ENCODE data around the gene ABHD16A. TPM values are rescaled to one million over a fixed set of nuclear protein-coding genes. Genes with fewer than 3 reads are reported as not detected.

The ABHD16A gene
- total and polyA plus RNA-seq, 2 of the 13 experiments (the other 11 are each of a cell fraction or from before 2014, with no cell fraction given), result 43.5 to 45.4 TPM

DNA sequence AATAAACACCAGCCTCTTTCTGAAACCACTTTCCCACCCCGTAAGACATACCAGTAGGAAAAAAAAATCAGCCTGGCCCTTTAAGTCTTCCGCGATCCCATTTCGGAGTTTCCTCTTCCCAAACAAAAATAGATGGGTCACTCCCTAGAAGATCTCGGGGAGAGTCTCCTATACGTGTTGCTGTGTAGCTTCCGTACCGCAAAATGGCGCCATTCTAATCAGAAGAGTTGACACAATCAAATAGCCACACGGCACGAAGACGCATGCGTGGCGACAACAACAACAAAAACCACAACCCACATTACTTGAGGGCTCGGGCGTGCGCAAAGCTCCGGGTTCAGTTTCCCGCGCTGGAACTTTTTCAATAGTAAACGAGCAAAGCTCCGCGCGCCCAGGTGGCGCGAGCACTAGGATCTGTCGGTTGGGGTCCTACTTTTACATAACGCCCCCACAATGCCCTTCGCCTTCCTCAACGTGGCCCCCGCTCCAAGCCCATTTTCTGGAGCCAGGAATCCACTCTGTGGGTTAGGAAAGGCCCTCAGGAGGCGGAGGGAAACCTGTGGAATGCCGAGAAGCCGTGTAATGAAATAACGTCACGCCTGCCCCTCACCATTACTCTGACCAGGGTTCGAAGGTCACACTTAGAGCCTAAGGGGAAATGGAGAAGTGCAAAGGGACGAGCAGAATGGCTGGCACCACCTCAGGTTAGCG lies 38.2 kb downstream of the ABHD16A start, which contains the start of gene GPANK1 (continued):
- TF ChIP-seq, protein P1, sequence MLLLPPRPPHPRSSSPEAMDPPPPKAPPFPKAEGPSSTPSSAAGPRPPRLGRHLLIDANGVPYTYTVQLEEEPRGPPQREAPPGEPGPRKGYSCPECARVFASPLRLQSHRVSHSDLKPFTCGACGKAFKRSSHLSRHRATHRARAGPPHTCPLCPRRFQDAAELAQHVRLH (CRISPR knock-in tag; IDR thresholded peaks at IDR 0.05; ENCODE audit: borderline replicate concordance, low read depth), result 0 out of 2 replicates have a peak, but pooled peaks have one; percentile 63
- TF ChIP-seq IRX3 (CRISPR knock-in tag; IDR thresholded peaks at IDR 0.05; ENCODE audit: borderline replicate concordance, low read depth) (no peak), ZFP62 (CRISPR knock-in tag; IDR thresholded peaks at IDR 0.05) (no peak), TOE1 (CRISPR knock-in tag; IDR thresholded peaks at IDR 0.05) (peak; percentile 73; the same call in 1 of the 2 replicates), CAMTA2 (CRISPR knock-in tag; IDR thresholded peaks at IDR 0.05; ENCODE audit: borderline replicate concordance) (no peak), ZNF678 (CRISPR knock-in tag; IDR thresholded peaks at IDR 0.05) (peak; percentile 15; the same call in 1 of the 2 replicates), NKX3-1 (CRISPR knock-in tag; IDR thresholded peaks at IDR 0.05) (peak; percentile 54; the same call in 1 of the 2 replicates), ZNF501 (CRISPR knock-in tag; IDR thresholded peaks at IDR 0.05) (0 out of 2 replicates have a peak, but pooled peaks have one; percentile 18), ZNF790 (CRISPR knock-in tag; IDR thresholded peaks at IDR 0.05; ENCODE audit: borderline replicate concordance) (no peak), ZZZ3 (CRISPR knock-in tag; IDR thresholded peaks at IDR 0.05; ENCODE audit: borderline replicate concordance) (no peak), ZNF274 (CRISPR knock-in tag; IDR thresholded peaks at IDR 0.05) (peak; percentile 94), DBP (CRISPR knock-in tag; IDR thresholded peaks at IDR 0.05; ENCODE audit: not compliant biosample characterization) (no peak), KDM4B (CRISPR knock-in tag; IDR thresholded peaks at IDR 0.05) (no peak), BRD4 (CRISPR knock-in tag; IDR thresholded peaks at IDR 0.05) (no peak; the same call in none of the 2 replicates), DR1 (CRISPR knock-in tag; IDR thresholded peaks at IDR 0.05) (no peak; the same call in 1 of the 2 replicates), ZNF703 (CRISPR knock-in tag; IDR thresholded peaks at IDR 0.05; ENCODE audit: borderline replicate concordance) (no peak), POLR2AphosphoS2 (IDR thresholded peaks at IDR 0.05; ENCODE audit: low read depth, low read length) (no peak), MEF2D (CRISPR knock-in tag; IDR thresholded peaks at IDR 0.05) (peak; percentile 49; the same call in 1 of the 2 replicates), ZNF430 (CRISPR knock-in tag; IDR thresholded peaks at IDR 0.05) (0 out of 2 replicates have a peak, but pooled peaks have one; percentile 40), ZBTB38 (CRISPR knock-in tag; IDR thresholded peaks at IDR 0.05) (peak; percentile 35; the same call in 1 of the 2 replicates), ZNF577 (CRISPR knock-in tag; IDR thresholded peaks at IDR 0.05; ENCODE audit: borderline replicate concordance, low read depth) (no peak), ZNF770 (CRISPR knock-in tag; IDR thresholded peaks at IDR 0.05) (no peak)
- TF ChIP-seq, protein P2, sequence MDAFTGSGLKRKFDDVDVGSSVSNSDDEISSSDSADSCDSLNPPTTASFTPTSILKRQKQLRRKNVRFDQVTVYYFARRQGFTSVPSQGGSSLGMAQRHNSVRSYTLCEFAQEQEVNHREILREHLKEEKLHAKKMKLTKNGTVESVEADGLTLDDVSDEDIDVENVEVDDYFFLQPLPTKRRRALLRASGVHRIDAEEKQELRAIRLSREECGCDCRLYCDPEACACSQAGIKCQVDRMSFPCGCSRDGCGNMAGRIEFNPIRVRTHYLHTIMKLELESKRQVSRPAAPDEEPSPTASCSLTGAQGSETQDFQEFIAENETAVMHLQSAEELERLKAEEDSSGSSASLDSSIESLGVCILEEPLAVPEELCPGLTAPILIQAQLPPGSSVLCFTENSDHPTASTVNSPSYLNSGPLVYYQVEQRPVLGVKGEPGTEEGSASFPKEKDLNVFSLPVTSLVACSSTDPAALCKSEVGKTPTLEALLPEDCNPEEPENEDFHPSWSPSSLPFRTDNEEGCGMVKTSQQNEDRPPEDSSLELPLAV (CRISPR knock-in tag; conservative IDR thresholded peaks at IDR 0.05; ENCODE audit: low read depth), result no peak
- TF ChIP-seq, protein P3, sequence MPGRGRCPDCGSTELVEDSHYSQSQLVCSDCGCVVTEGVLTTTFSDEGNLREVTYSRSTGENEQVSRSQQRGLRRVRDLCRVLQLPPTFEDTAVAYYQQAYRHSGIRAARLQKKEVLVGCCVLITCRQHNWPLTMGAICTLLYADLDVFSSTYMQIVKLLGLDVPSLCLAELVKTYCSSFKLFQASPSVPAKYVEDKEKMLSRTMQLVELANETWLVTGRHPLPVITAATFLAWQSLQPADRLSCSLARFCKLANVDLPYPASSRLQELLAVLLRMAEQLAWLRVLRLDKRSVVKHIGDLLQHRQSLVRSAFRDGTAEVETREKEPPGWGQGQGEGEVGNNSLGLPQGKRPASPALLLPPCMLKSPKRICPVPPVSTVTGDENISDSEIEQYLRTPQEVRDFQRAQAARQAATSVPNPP (CRISPR knock-in tag; IDR thresholded peaks at IDR 0.05), result no peak
